H1 (cell line): ENCODE data around the gene FRMD4B. TPM values are rescaled to one million over a fixed set of nuclear protein-coding genes. Genes with fewer than 3 reads are reported as not detected.

Source experiments
- CHD7 ChIP-seq: fragments of 300-600 bp; sonication (generic); IDR thresholded peaks from 2 replicates; pipeline ENCODE4 v1.7.1; 2012; ENCODE audit warnings: low read length, moderate library complexity, mild to moderate bottlenecking, inconsistent platforms; ENCODE audit not compliant: insufficient replicate concordance
- CREB1 ChIP-seq: IDR thresholded peaks from 2 replicates; pipeline ENCODE4 v1.6.1; 2012; ENCODE audit warnings: inconsistent platforms
- EP300 ChIP-seq, 2 experiments: IDR thresholded peaks; 1 replicate in 1 of 2; 2 replicates in 1 of 2; pipeline ENCODE4 v1.6.1; 2011 to 2012; ENCODE audit warnings: low read depth in 2 of 2, low read length in 2 of 2, mild to moderate bottlenecking in 2 of 2, borderline replicate concordance in 1 of 2, inconsistent platforms in 1 of 2, moderate library complexity in 1 of 2
- GABPA ChIP-seq: IDR thresholded peaks from 2 replicates; pipeline ENCODE4 v1.6.1; 2011; ENCODE audit warnings: mild to moderate bottlenecking, low read length, moderate library complexity, borderline replicate concordance; ENCODE audit not compliant: insufficient read depth
- JUND ChIP-seq: IDR thresholded peaks from 2 replicates; pipeline ENCODE4 v1.6.1; 2011; ENCODE audit warnings: mild to moderate bottlenecking, improper control_type of control experiment, low read length
- RNF2 ChIP-seq: fragments of 200-900, 300-1000 bp; sonication (generic); IDR thresholded peaks from 2 replicates; pipeline ENCODE4 v1.7.1; 2016; ENCODE audit warnings: borderline replicate concordance, low read depth, mild to moderate bottlenecking, antibody characterized with exemption, low read length; ENCODE audit not compliant: poor library complexity, severe bottlenecking; ENCODE audit errors: missing control alignments
- SP2 ChIP-seq: IDR thresholded peaks from 2 replicates; pipeline ENCODE4 v1.6.1; 2012; ENCODE audit warnings: mild to moderate bottlenecking, low read length, inconsistent platforms
- USF2 ChIP-seq: IDR thresholded peaks from 2 replicates; pipeline ENCODE4 v1.6.1; 2011; ENCODE audit warnings: low read length, improper control_type of control experiment
- polyA plus RNA-seq, 7 experiments: library from polyadenylated mRNA; depleted of rRNA in 3 of 7; stranded (reverse) in 5 of 7; unstranded in 2 of 7; fragments of >200 nt in 5 of 7; fragments of 200-250 nt in 2 of 7; gene quantifications; 1 replicate in 5 of 7; 2 replicates in 1 of 7; 4 replicates in 1 of 7; pipeline versions ENCODE4 v1.2.1 to v1.2.3, GENCODE V29; 2011 to 2013; ENCODE audit warnings: missing spikeins in 2 of 7, mixed read lengths in 2 of 7
- total RNA-seq: library from RNA; stranded (reverse); fragmentation: NEBNext Ultra II Directional; extraction: Animal tissue kit (Norgen Biotek cat#: 25700); gene quantifications from 2 replicates; pipeline ENCODE4 v1.2.1, GENCODE V29; 2021

The FRMD4B gene
- total and polyA plus RNA-seq, 2 of the 8 experiments (the other 6 are each of a cell fraction or from before 2014, with no cell fraction given), result 2.7 to 7.2 TPM

GRCh38 chr3:69388241-69388640 is 2.4 kb upstream of the FRMD4B start (continued):
- no peak for TF ChIP-seq CHD7
- TF ChIP-seq RNF2, result no peak
- no peak for TF ChIP-seq GABPA
- no peak for TF ChIP-seq EP300 (IDR thresholded peaks at IDR 0.05; ENCODE audit: borderline replicate concordance in 1 of 2, low read depth in 2 of 2, low read length in 2 of 2)
- no peak for TF ChIP-seq SP2
- no peak for TF ChIP-seq JUND
- no peak for TF ChIP-seq CREB1
- no peak for TF ChIP-seq USF2
